HG03064 (cell line): ENCODE measurements around the gene DIPK1B.
"Not testable (repeated sequence)": the region's sequence is repeated elsewhere in the genome, so short reads cannot be mapped to it uniquely, and the experiment has no call there.

Source experiments
- ATAC-seq: cut with Tn5 transposase; IDR thresholded peaks from one replicate; pipeline ENCODE4 v1.9.1; 2021; ENCODE audit warnings: low read depth; ENCODE audit not compliant: unreplicated experiment

DIPK1B gene

GRCh38 chr9:136748666-136749611 lies 36.6 kb downstream of the DIPK1B start:
- no peak for ATAC-seq

GRCh38 chr9:136750526-136750925 lies 38.2 kb downstream of the DIPK1B start:
- no peak for ATAC-seq

GRCh38 chr9:136751244-136751643 lies 38.9 kb downstream of the DIPK1B start:
- no peak for ATAC-seq

DNA sequence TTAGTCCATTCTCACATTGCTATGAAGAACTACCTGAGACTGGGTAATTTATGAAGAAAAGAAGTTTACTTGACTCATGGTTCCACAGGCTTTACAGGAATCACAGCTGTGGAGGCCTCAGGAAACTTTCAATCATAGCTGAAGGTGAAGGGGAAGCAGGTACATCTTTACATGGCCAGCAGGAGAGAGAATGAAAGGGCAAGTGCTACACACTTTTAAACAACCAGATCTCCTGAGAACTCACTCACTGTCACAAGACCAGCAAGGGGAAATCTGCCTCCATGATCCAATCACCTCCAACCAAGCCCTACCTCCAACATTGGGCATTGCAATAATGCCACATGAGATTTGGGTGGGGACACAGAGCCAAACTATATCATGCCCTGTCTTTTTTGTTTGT lies 39.4 kb downstream of the DIPK1B start:
- ATAC-seq = no peak

DNA sequence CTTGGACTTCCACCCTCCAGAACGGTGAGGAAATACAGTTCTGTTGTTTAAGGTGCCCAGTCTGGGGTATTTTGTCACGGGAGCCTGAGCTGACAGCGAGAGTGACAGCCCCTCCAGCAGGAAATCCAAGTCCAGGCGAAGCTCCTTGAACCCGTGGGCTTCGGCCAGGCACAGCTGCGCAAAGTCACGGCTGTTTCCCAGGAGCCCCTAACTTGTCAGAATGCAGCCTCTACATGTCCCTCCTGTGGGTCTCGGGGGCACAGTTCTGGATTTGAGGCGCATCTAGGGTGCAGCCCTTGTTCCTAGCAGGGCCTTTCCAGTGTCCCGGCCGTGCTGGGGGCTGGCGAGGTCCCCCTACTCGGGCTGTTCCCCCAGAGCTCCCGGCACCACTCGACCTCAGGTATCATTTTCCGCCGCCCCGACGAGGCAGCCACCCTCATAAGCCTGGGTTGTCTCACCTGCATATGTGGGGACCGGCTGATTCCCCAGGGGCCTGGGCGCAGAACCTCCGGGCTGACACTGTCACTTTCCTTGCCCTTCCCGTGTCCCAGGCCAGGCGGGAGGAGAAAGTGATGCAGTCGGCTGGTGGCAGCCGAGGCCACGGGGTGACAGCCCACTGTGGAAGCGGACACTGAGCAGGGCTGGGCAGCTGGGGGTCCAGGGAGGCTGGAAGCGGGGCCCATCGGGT lies 41.1 kb downstream of the DIPK1B start:
- no peak for ATAC-seq

DNA sequence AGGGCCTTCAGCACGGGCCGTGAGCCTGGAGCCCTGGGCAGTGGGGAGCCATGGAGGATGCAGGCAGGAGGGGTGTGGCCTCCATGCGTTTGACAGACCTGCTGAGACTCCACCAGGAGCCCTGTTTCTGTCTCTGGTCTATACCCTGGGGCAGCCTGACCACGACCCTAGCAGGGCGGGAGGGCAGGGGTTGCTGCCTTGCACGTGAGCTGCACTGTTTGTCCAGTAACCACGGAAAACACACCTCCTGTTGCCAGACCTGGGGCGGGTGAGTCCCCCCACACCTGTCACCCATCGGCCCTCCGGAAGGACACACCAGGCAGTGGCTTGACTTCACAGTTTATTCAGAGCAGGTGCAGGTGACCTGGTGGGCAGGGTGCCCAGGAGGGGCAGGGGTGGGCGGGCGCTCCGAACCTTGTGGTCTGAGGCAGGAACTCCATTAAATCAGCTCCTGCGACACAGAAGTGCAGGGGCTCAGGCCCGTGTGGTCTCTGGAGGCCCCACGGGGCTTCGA lies 41.7 kb downstream of the DIPK1B start:
- ATAC-seq = no peak

- no peak for ATAC-seq
These were observed 42.4 kb downstream of the DIPK1B start for GRCh38 chr9:136754626-136755301.

- ATAC-seq = not testable (repeated sequence)
These were observed 43.1 kb downstream of the DIPK1B start for GRCh38 chr9:136755302-136756133.

DNA sequence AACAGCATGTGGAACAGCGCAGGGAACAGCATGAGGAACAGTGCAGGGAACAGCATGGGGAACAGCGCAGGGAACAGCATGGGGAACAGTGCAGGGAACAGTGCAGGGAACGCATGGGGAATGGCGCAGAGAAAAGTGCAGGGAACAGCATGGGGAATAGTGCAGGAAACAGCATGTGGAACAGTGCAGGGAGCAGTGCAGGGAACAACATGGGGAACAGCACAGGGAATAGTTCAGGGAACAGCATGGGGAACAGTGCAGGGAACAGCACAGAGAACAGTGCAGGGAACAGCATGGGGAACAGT lies 43.7 kb downstream of the DIPK1B start:
- ATAC-seq = no peak

DNA sequence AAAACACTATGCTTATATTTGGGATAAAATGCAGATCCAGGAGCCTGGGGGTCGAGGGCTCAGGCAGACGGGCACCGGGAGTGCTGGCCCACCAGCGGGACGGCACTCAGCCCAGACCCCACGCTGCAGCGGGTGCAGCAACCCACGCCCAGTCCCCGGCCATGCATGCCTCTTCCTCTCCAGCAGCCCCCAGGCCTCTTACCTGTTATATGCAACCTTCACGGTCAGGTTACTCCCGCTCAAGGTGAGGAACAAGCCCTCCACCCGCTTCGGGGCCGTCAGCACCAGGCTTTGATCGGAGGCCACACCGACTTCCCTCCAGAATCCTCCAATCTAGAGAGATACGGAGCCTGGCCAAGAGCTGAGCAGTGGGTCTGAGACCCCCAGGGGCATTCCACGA lies 44.5 kb downstream of the DIPK1B start:
- no peak for ATAC-seq

GRCh38 chr9:136757328-136757727 lies 45.0 kb downstream of the DIPK1B start:
- ATAC-seq = no peak

- ATAC-seq = no peak
These were observed 45.4 kb downstream of the DIPK1B start for GRCh38 chr9:136757751-136758140.

DNA sequence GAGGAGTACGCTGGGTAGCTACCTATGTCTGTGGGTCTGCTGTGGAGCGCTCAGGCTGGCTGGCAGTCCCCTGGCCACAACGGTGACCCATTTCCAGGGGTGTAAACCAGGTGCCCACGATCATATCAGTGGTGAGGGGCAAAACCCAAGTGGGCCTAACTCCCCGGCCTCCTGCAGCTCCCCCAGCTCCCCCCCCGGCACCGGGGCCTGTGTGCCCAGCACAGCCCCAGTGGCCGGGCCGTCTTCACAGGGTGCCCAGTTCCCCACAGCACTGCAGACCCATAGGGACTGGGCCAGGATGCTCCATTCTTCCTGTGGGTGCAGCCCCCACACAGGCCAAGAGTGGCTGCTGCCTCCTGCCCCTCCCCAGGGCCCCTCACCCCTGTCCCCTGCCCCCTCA lies 46.6 kb downstream of the DIPK1B start:
- ATAC-seq = no peak

- ATAC-seq = no peak
These were observed 47.3 kb downstream of the DIPK1B start for GRCh38 chr9:136759436-136760325.

DNA sequence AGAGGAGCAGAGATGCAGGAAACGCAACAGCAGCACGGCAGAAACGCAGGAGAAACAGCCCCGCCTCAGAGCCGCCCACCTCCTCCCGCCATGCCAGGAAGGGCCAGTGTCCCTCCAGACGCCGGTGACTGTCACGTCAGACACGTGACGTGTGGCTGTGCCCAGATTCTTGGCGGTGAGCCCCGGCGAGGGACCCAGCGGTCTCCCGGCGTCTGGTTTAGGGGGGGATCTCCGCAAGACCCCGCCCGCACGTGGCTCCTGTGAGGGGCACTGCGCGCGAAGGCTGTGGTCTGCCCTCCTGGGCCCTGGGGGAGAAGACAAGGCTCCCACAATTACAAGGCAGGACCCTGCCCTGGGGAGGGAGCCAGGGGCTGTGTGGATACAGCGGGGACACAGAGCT lies 48.1 kb downstream of the DIPK1B start:
- no peak for ATAC-seq

DNA sequence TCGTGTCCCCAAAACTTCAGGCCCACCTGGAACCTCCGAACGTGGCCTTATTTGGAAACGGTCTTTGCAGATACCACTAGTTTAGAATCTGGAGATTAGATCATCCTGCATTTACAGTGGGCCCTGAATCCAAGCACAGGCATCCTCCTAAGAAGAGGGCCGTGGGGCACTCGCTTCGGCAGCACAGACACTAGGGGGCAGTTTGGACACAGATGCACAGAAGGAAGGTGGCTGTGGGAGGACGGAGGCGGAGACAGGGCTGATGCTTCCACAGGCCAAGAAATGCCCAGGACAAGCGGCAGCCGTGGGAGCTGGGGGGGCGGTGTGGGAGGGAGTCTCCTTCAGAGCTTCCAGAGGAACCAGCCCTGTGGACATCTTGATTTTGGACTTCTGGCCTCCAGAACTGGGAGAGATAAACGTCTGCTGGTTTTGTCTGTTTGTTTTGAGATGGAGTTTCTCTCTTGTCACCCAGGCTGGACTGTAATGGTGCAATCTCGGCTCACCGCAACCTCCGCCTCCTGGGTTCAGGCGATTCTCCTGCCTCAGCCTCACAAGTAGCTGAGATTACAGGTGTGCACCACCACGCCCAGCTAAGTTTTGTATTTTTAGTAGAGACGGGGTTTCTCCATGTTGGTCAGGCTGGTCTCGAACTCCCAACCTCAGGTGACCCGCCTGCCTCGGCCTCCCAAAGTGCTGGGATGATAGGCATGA lies 48.6 kb downstream of the DIPK1B start:
- not testable (repeated sequence) for ATAC-seq

GRCh38 chr9:136761545-136761981 lies 49.2 kb downstream of the DIPK1B start:
- ATAC-seq = no peak

- ATAC-seq = no peak
These were observed 49.9 kb downstream of the DIPK1B start for GRCh38 chr9:136762221-136762691.
